CD4-positive, alpha-beta T cell treated with Interleukin-4 for 1 hour (primary cell): ENCODE measurements around the gene RHBDL1.

ENCODE experiments used
- DNase-seq, 2 donors: peaks; one replicate each; pipeline ENCODE4 v3.0.0-alpha.2; 2020 to 2022

Gene RHBDL1

GRCh38 chr16:637081-638018 is 38.1 kb upstream of the RHBDL1 start:
- DNase-seq = peak; percentile 87 to 91

GRCh38 chr16:638034-638543 is 37.4 kb upstream of the RHBDL1 start:
- no peak for DNase-seq

GRCh38 chr16:638836-639235 is 36.6 kb upstream of the RHBDL1 start:
- DNase-seq = no peak

GRCh38 chr16:640614-641013 is 34.9 kb upstream of the RHBDL1 start:
- no peak for DNase-seq

GRCh38 chr16:641326-642188 is 33.9 kb upstream of the RHBDL1 start, which contains the start of gene MCRIP2:
TSS of gene MCRIP2 (plus strand) at chr16:641828. CDS start at chr16:641992, 164 bp downstream.
- peak; percentile 59 to 68 for DNase-seq

GRCh38 chr16:642189-643049 is 33.1 kb upstream of the RHBDL1 start:
- peak; percentile 31 to 59 for DNase-seq

GRCh38 chr16:643050-643368 is 32.5 kb upstream of the RHBDL1 start:
- DNase-seq = no peak

- DNase-seq = no peak
Measured at GRCh38 chr16:644556-644955, 30.9 kb upstream of the RHBDL1 start.

GRCh38 chr16:645852-646678 is 29.4 kb upstream of the RHBDL1 start:
- no peak for DNase-seq

- DNase-seq = no peak
Measured at GRCh38 chr16:646679-647172, 28.7 kb upstream of the RHBDL1 start.

GRCh38 chr16:647173-647902 is 28.1 kb upstream of the RHBDL1 start:
- no peak for DNase-seq

GRCh38 chr16:648071-648780 is 27.2 kb upstream of the RHBDL1 start:
- DNase-seq = peak; percentile 26 to 46

GRCh38 chr16:648781-649589 is 26.5 kb upstream of the RHBDL1 start, which contains the start of gene WDR90:
TSS of gene WDR90 (plus strand) at chr16:649365. CDS start at chr16:649417, 52 bp downstream.
- DNase-seq = peak; percentile 89 to 90

GRCh38 chr16:649631-650030 is 25.8 kb upstream of the RHBDL1 start:
- no peak for DNase-seq

- DNase-seq = no peak
Measured at GRCh38 chr16:651844-652243, 23.6 kb upstream of the RHBDL1 start.

GRCh38 chr16:652454-653305 is 22.8 kb upstream of the RHBDL1 start:
- no peak for DNase-seq

GRCh38 chr16:654034-654433 is 21.4 kb upstream of the RHBDL1 start:
- no peak for DNase-seq

GRCh38 chr16:657487-657886 is 18.0 kb upstream of the RHBDL1 start:
- DNase-seq = no peak
